ENCODE data around the gene GPRC5C.

DNA sequence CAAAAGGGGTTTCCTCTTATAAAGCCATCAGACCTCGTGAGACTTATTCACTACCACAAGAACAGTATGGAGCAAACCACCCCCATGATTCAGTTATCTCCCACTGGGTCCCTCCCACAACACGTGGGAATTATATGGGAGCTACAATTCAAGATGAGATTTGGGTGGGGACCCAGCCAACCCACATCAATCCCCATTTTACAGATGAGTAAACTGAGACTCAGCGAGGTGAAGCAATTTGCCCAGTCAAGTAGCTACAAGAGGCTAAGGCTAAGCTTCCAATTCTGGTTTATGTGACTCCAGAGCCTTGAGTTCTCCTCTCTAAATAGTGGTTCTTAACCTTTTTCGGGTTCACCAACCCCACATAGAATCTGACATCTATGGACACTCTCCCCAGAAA is 43.3 kb downstream of the GPRC5C start:
- TF ChIP-seq, protein P1, sequence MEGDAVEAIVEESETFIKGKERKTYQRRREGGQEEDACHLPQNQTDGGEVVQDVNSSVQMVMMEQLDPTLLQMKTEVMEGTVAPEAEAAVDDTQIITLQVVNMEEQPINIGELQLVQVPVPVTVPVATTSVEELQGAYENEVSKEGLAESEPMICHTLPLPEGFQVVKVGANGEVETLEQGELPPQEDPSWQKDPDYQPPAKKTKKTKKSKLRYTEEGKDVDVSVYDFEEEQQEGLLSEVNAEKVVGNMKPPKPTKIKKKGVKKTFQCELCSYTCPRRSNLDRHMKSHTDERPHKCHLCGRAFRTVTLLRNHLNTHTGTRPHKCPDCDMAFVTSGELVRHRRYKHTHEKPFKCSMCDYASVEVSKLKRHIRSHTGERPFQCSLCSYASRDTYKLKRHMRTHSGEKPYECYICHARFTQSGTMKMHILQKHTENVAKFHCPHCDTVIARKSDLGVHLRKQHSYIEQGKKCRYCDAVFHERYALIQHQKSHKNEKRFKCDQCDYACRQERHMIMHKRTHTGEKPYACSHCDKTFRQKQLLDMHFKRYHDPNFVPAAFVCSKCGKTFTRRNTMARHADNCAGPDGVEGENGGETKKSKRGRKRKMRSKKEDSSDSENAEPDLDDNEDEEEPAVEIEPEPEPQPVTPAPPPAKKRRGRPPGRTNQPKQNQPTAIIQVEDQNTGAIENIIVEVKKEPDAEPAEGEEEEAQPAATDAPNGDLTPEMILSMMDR (tag by site-specific recombination; IDR thresholded peaks at IDR 0.05): no peak
- TF ChIP-seq ZNF626 (tag by site-specific recombination; IDR thresholded peaks at IDR 0.05) (no peak), ZNF76 (tag by site-specific recombination; IDR thresholded peaks at IDR 0.05; ENCODE audit: borderline replicate concordance, low read depth) (no peak), ZFHX2 (tag by site-specific recombination; conservative IDR thresholded peaks at IDR 0.05) (no peak), ZNF354C (tag by site-specific recombination; IDR thresholded peaks at IDR 0.05; ENCODE audit: borderline replicate concordance, low read depth) (no peak), ZNF157 (tag by site-specific recombination; IDR thresholded peaks at IDR 0.05) (no peak), ZNF501 (tag by site-specific recombination; IDR thresholded peaks at IDR 0.05) (no peak), ZNF174 (tag by site-specific recombination; IDR thresholded peaks at IDR 0.05) (no peak)
- TF ChIP-seq, protein P2, sequence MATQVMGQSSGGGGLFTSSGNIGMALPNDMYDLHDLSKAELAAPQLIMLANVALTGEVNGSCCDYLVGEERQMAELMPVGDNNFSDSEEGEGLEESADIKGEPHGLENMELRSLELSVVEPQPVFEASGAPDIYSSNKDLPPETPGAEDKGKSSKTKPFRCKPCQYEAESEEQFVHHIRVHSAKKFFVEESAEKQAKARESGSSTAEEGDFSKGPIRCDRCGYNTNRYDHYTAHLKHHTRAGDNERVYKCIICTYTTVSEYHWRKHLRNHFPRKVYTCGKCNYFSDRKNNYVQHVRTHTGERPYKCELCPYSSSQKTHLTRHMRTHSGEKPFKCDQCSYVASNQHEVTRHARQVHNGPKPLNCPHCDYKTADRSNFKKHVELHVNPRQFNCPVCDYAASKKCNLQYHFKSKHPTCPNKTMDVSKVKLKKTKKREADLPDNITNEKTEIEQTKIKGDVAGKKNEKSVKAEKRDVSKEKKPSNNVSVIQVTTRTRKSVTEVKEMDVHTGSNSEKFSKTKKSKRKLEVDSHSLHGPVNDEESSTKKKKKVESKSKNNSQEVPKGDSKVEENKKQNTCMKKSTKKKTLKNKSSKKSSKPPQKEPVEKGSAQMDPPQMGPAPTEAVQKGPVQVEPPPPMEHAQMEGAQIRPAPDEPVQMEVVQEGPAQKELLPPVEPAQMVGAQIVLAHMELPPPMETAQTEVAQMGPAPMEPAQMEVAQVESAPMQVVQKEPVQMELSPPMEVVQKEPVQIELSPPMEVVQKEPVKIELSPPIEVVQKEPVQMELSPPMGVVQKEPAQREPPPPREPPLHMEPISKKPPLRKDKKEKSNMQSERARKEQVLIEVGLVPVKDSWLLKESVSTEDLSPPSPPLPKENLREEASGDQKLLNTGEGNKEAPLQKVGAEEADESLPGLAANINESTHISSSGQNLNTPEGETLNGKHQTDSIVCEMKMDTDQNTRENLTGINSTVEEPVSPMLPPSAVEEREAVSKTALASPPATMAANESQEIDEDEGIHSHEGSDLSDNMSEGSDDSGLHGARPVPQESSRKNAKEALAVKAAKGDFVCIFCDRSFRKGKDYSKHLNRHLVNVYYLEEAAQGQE (tag by site-specific recombination; IDR thresholded peaks at IDR 0.05): no peak
- TF ChIP-seq, protein P3, sequence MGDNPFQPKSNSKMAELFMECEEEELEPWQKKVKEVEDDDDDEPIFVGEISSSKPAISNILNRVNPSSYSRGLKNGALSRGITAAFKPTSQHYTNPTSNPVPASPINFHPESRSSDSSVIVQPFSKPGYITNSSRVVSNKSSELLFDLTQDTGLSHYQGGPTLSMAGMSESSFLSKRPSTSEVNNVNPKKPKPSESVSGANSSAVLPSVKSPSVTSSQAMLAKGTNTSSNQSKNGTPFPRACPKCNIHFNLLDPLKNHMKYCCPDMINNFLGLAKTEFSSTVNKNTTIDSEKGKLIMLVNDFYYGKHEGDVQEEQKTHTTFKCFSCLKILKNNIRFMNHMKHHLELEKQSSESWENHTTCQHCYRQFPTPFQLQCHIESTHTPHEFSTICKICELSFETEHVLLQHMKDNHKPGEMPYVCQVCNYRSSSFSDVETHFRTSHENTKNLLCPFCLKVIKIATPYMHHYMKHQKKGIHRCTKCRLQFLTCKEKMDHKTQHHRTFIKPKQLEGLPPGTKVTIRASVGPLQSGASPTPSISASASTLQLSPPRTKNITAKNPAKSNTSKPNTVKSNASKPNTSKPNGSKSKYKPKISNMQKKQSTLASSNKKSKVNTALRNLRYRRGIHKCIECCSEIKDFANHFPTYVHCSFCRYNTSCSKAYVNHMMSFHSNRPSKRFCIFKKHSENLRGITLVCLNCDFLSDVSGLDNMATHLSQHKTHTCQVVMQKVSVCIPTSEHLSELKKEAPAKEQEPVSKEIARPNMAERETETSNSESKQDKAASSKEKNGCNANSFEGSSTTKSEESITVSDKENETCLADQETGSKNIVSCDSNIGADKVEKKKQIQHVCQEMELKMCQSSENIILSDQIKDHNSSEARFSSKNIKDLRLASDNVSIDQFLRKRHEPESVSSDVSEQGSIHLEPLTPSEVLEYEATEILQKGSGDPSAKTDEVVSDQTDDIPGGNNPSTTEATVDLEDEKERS (tag by site-specific recombination; IDR thresholded peaks at IDR 0.05): no peak
- TF ChIP-seq, protein P4, sequence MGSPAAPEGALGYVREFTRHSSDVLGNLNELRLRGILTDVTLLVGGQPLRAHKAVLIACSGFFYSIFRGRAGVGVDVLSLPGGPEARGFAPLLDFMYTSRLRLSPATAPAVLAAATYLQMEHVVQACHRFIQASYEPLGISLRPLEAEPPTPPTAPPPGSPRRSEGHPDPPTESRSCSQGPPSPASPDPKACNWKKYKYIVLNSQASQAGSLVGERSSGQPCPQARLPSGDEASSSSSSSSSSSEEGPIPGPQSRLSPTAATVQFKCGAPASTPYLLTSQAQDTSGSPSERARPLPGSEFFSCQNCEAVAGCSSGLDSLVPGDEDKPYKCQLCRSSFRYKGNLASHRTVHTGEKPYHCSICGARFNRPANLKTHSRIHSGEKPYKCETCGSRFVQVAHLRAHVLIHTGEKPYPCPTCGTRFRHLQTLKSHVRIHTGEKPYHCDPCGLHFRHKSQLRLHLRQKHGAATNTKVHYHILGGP (tag by site-specific recombination; IDR thresholded peaks at IDR 0.05): no peak
